Activated B cell treated with CpG ODN at 0.5 μM for 24 hours (primary cell): Measurements from ENCODE around the gene KANK3. TPM values are rescaled to one million over a fixed set of nuclear protein-coding genes. Genes with fewer than 3 reads are reported as not detected.
A peak's percentile ranks its signal among the peaks of the same experiment; 100 is the strongest.

Experiments
- ATAC-seq: fragments of 200-7000 bp; cut with Tn5 transposase; one replicate; pipeline ENCODE4 v1.10.0; 2021; ENCODE audit warnings: low read depth, mild to moderate bottlenecking, moderate library complexity
- CTCF ChIA-PET: fragments of 350-600 bp; sonication (Branson Sonifier 250); formaldehyde crosslinking; loops from one replicate; lab custom pipeline; 2021; ENCODE audit warnings: antibody characterized with exemption; lab: Charles Lee
- POLR2A ChIA-PET: fragments of 350-600 bp; sonication (Branson Sonifier 250); formaldehyde crosslinking; loops from one replicate; lab custom pipeline; 2021; ENCODE audit warnings: antibody characterized with exemption; lab: Charles Lee
- DNase-seq: peaks from one replicate; pipeline ENCODE4 v3.0.0; 2022
- H3K27ac Mint-ChIP-seq: one replicate; pipeline ENCODE4 v1.8.0; 2020; ENCODE audit warnings: mixed read lengths
- H3K27me3 Mint-ChIP-seq: one replicate; pipeline ENCODE4 v1.8.0; 2021; ENCODE audit warnings: mixed read lengths
- H3K36me3 Mint-ChIP-seq: one replicate; pipeline ENCODE4 v1.8.0; 2021; ENCODE audit warnings: low read depth, mixed read lengths
- H3K4me1 Mint-ChIP-seq: one replicate; pipeline ENCODE4 v1.8.0; 2021; ENCODE audit warnings: mixed read lengths
- H3K4me3 Mint-ChIP-seq: one replicate; pipeline ENCODE4 v1.8.0; 2020; ENCODE audit warnings: mild to moderate bottlenecking, mixed read lengths
- H3K9me3 Mint-ChIP-seq: one replicate; pipeline ENCODE4 v1.8.0; 2020; ENCODE audit warnings: mixed read lengths
- CTCF ChIP-seq: fragments of 200-600 bp; IDR thresholded peaks from one replicate; pipeline ENCODE4 v1.8.0; 2022; ENCODE audit warnings: antibody characterized with exemption, mild to moderate bottlenecking
- intact Hi-C: fragments of 100-400 bp; cut with micrococcal nuclease; formaldehyde crosslinking; loops from one replicate; pipeline ENCODE4 v1.15.1; 2024
- total RNA-seq: library from RNA; stranded (reverse); gene quantifications from 2 replicates; pipeline ENCODE4 v1.2.3, GENCODE V29; 2022

The KANK3 gene
- total RNA-seq, 1 donor from 2014 or later = 0.29 TPM

GRCh38 chr19:8337728-8338127 lies 5.3 kb downstream of the KANK3 start:
- Mint-ChIP-seq H3K4me1 (peaks cover 9% of the 10 kb centered on the region), H3K27me3 (peaks cover 28% of the 10 kb centered on the region), H3K9me3 (no peaks in the 10 kb centered on the region), H3K4me3 (no peak overlapping the region), H3K27ac (no peak overlapping the region), H3K36me3 (no peaks in the 10 kb centered on the region)
- ChIA-PET POLR2A (no interaction called here), CTCF (no interaction called here)
- ATAC-seq = no peak
- intact Hi-C loops = no loop called here
- DNase-seq = no peak
- no peak for TF ChIP-seq CTCF

- ChIA-PET POLR2A (interaction anchor here (1.2 kb wide), 1 partner anchor 15 kb away, joined by 6 read pairs; the partner anchor contains the start of genes NDUFA7 and RPS28), CTCF (no interaction called here)
- Mint-ChIP-seq H3K4me1 (peaks cover 8% of the 10 kb centered on the region), H3K9me3 (no peaks in the 10 kb centered on the region), H3K27ac (no peak overlapping the region), H3K4me3 (no peak overlapping the region), H3K27me3 (peaks cover 28% of the 10 kb centered on the region), H3K36me3 (no peaks in the 10 kb centered on the region)
- no peak for DNase-seq
- TF ChIP-seq CTCF = no peak
- ATAC-seq = no peak
- intact Hi-C loops = no loop called here
Observed at GRCh38 chr19:8336660-8337059, 6.4 kb downstream of the KANK3 start.

GRCh38 chr19:8336072-8336569 lies 6.9 kb downstream of the KANK3 start:
- H3K36me3 Mint-ChIP-seq = no peaks in the 10 kb centered on the region
- H3K4me3 Mint-ChIP-seq = peak overlapping the region; percentile 41
- TF ChIP-seq CTCF = no peak
- POLR2A ChIA-PET = interaction anchor here (0.5 to 1.2 kb wide), 3 partner anchors 14 to 129 kb away, joined by 4 to 6 read pairs (median 4); partner anchors contain the start of genes NDUFA7 and RPS28
- H3K4me1 Mint-ChIP-seq = peaks cover 7% of the 10 kb centered on the region
- ATAC-seq (no peak), DNase-seq (no peak)
- CTCF ChIA-PET = no interaction called here
- no peaks in the 10 kb centered on the region for H3K9me3 Mint-ChIP-seq
- peaks cover 28% of the 10 kb centered on the region for H3K27me3 Mint-ChIP-seq
- H3K27ac Mint-ChIP-seq = no peak overlapping the region
- intact Hi-C loops = no loop called here

GRCh38 chr19:8335343-8336071 lies 7.6 kb downstream of the KANK3 start:
- H3K4me3 Mint-ChIP-seq = peak overlapping the region; percentile 41
- CTCF ChIA-PET = no interaction called here
- H3K36me3 Mint-ChIP-seq = no peaks in the 10 kb centered on the region
- H3K4me1 Mint-ChIP-seq = peaks cover 7% of the 10 kb centered on the region
- no peak for TF ChIP-seq CTCF
- H3K27me3 Mint-ChIP-seq = peaks cover 25% of the 10 kb centered on the region
- POLR2A ChIA-PET = interaction anchor here (0.5 to 0.7 kb wide), 2 partner anchors 101 to 130 kb away, joined by 4 read pairs; no protein-coding TSS in a partner anchor
- DNase-seq (no peak), ATAC-seq (peak; percentile 55)
- H3K9me3 Mint-ChIP-seq = no peaks in the 10 kb centered on the region
- H3K27ac Mint-ChIP-seq = no peak overlapping the region
- intact Hi-C loops = no loop called here
